Measurements from ENCODE around the gene ZBED4. TPM values are rescaled to one million over a fixed set of nuclear protein-coding genes. Genes with fewer than 3 reads are reported as not detected.

The ZBED4 gene
- total RNA-seq, 1 experiment from 2014 or later: 29.2 TPM

GRCh38 chr22:49910229-49911155 is 56.8 kb downstream of the ZBED4 start:
- Mint-ChIP-seq H3K9me3 (no peaks in the 10 kb centered on the region), H3K36me3 (peaks cover 19% of the 10 kb centered on the region), H3K4me1 (no peaks in the 10 kb centered on the region), H3K27me3 (ENCODE audit: low read depth) (no peaks in the 10 kb centered on the region), H3K27ac (no peak overlapping the region), H3K4me3 (no peak overlapping the region)
- TF ChIP-seq HMGXB4 (CRISPR knock-in tag; IDR thresholded peaks at IDR 0.05) (no peak), CREM (CRISPR knock-in tag; IDR thresholded peaks at IDR 0.05) (no peak), MLX (CRISPR knock-in tag; IDR thresholded peaks at IDR 0.05) (no peak), FOXJ3 (CRISPR knock-in tag; IDR thresholded peaks at IDR 0.05; ENCODE audit: borderline replicate concordance) (no peak), ELF4 (CRISPR knock-in tag; IDR thresholded peaks at IDR 0.05; ENCODE audit: low read depth) (no peak)
- POLR2A ChIA-PET: no interaction called here
- no peak for DNase-seq (ENCODE audit: low spot score)
- CTCF ChIA-PET: no interaction called here
- no peak for ATAC-seq

GRCh38 chr22:49911881-49912625 is 58.4 kb downstream of the ZBED4 start:
- H3K36me3 Mint-ChIP-seq: peaks cover 17% of the 10 kb centered on the region

More at GRCh38 chr22:49911881-49912625, 58.4 kb downstream of the ZBED4 start:
- Mint-ChIP-seq H3K27ac (no peak overlapping the region), H3K9me3 (no peaks in the 10 kb centered on the region), H3K4me3 (no peak overlapping the region), H3K27me3 (ENCODE audit: low read depth) (no peaks in the 10 kb centered on the region), H3K4me1 (no peaks in the 10 kb centered on the region)
- ChIA-PET CTCF (no interaction called here), POLR2A (interaction anchor here (0.6 kb wide), 1 partner anchor 213 kb away, joined by 4 read pairs; no protein-coding TSS in a partner anchor)
- ATAC-seq (no peak), DNase-seq (ENCODE audit: low spot score) (no peak)
- TF ChIP-seq NFE2L1 (CRISPR knock-in tag; IDR thresholded peaks at IDR 0.05) (no peak), SMAD4 (CRISPR knock-in tag; IDR thresholded peaks at IDR 0.05) (no peak), NR1H2 (CRISPR knock-in tag; IDR thresholded peaks at IDR 0.05) (no peak), ARID4B (CRISPR knock-in tag; IDR thresholded peaks at IDR 0.05; ENCODE audit: borderline replicate concordance) (no peak), TP53 (CRISPR knock-in tag; IDR thresholded peaks at IDR 0.05) (no peak), NFATC4 (CRISPR knock-in tag; IDR thresholded peaks at IDR 0.05) (no peak), NFYB (CRISPR knock-in tag; conservative IDR thresholded peaks at IDR 0.05; ENCODE audit: low read depth) (no peak), FOXJ3 (CRISPR knock-in tag; IDR thresholded peaks at IDR 0.05; ENCODE audit: borderline replicate concordance) (no peak), OVOL2 (CRISPR knock-in tag; IDR thresholded peaks at IDR 0.05; ENCODE audit: borderline replicate concordance) (no peak), JUN (CRISPR knock-in tag; IDR thresholded peaks at IDR 0.05) (no peak)
